IMR-90 (cell line): ENCODE measurements around the gene ALOX12B.

Source experiments
- BHLHE40 ChIP-seq: fragments of 150-350 bp; IDR thresholded peaks from 2 replicates; pipeline ENCODE4 v1.6.1; 2016; ENCODE audit warnings: mild to moderate bottlenecking, low read depth, low read length
- CHD1 ChIP-seq: IDR thresholded peaks from 2 replicates; pipeline ENCODE4 v1.6.1; 2012; ENCODE audit warnings: low read depth, low read length, improper control_type of control experiment
- MAFK ChIP-seq: IDR thresholded peaks from 2 replicates; pipeline ENCODE4 v1.6.1; 2012; ENCODE audit warnings: low read depth, low read length, improper control_type of control experiment
- MAZ ChIP-seq: IDR thresholded peaks from 2 replicates; pipeline ENCODE4 v1.6.1; 2012; ENCODE audit warnings: low read depth, mild to moderate bottlenecking, low read length, improper control_type of control experiment, moderate library complexity, borderline replicate concordance
- MXI1 ChIP-seq: IDR thresholded peaks from 2 replicates; pipeline ENCODE4 v1.6.1; 2012; ENCODE audit warnings: low read depth, mild to moderate bottlenecking, low read length, moderate library complexity, borderline replicate concordance
- NFE2L2 ChIP-seq: fragments of 150-350 bp; IDR thresholded peaks from 2 replicates; pipeline ENCODE4 v1.6.1; 2016; ENCODE audit warnings: low read depth, mild to moderate bottlenecking, low read length
- POLR2A ChIP-seq: IDR thresholded peaks from 2 replicates; pipeline ENCODE4 v1.6.1; 2012; ENCODE audit warnings: mild to moderate bottlenecking, low read depth, low read length
- RAD21 ChIP-seq: IDR thresholded peaks from 2 replicates; pipeline ENCODE4 v1.6.1; 2012; ENCODE audit warnings: low read length, improper control_type of control experiment
- SMC3 ChIP-seq: fragments of 150-350 bp; IDR thresholded peaks from 2 replicates; pipeline ENCODE4 v1.6.1; 2016; ENCODE audit warnings: low read depth, mild to moderate bottlenecking, antibody characterized with exemption, low read length, moderate library complexity
- TF ChIP-seq, protein P1 (sequence below): conservative IDR thresholded peaks from 2 replicates; pipeline ENCODE4 v1.5.1; 2012; ENCODE audit warnings: mild to moderate bottlenecking, low read depth, low read length, improper control_type of control experiment
- TF ChIP-seq, protein P2 (sequence below): fragments of 150-350 bp; IDR thresholded peaks from 2 replicates; pipeline ENCODE4 v1.6.1; 2017; ENCODE audit warnings: mild to moderate bottlenecking, antibody characterized with exemption, low read length, low read depth

DNA sequence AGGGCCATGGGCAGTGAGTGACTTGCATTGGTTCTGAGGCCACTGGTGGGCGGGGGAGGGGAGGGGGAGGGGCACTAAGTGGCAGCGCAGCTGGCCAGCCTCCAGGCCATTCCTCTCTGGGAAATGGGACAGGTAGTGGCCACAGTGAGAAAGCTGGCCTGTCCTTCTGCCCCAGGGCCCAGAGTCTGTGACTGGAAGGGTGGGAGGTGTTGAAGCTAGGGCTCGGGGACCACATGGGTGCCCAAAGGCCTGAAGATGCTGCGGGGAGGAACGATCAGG, 375 bp upstream of the ALOX12B start:
- TF ChIP-seq, protein P1, sequence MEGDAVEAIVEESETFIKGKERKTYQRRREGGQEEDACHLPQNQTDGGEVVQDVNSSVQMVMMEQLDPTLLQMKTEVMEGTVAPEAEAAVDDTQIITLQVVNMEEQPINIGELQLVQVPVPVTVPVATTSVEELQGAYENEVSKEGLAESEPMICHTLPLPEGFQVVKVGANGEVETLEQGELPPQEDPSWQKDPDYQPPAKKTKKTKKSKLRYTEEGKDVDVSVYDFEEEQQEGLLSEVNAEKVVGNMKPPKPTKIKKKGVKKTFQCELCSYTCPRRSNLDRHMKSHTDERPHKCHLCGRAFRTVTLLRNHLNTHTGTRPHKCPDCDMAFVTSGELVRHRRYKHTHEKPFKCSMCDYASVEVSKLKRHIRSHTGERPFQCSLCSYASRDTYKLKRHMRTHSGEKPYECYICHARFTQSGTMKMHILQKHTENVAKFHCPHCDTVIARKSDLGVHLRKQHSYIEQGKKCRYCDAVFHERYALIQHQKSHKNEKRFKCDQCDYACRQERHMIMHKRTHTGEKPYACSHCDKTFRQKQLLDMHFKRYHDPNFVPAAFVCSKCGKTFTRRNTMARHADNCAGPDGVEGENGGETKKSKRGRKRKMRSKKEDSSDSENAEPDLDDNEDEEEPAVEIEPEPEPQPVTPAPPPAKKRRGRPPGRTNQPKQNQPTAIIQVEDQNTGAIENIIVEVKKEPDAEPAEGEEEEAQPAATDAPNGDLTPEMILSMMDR, result no peak
- TF ChIP-seq CHD1, result no peak
- no peak for TF ChIP-seq SMC3
- no peak for TF ChIP-seq MXI1
- TF ChIP-seq RAD21, result no peak
- no peak for TF ChIP-seq BHLHE40
- no peak for TF ChIP-seq POLR2A
- TF ChIP-seq NFE2L2, result no peak
- no peak for TF ChIP-seq MAFK
- TF ChIP-seq, protein P2, sequence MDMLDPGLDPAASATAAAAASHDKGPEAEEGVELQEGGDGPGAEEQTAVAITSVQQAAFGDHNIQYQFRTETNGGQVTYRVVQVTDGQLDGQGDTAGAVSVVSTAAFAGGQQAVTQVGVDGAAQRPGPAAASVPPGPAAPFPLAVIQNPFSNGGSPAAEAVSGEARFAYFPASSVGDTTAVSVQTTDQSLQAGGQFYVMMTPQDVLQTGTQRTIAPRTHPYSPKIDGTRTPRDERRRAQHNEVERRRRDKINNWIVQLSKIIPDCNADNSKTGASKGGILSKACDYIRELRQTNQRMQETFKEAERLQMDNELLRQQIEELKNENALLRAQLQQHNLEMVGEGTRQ, result no peak
- TF ChIP-seq MAZ, result no peak
